ENCODE data around the gene AQP1. TPM values are rescaled to one million over a fixed set of nuclear protein-coding genes. Genes with fewer than 3 reads are reported as not detected.

AQP1 gene
- total RNA-seq, 1 donor from 2014 or later: 0.31 TPM

DNA sequence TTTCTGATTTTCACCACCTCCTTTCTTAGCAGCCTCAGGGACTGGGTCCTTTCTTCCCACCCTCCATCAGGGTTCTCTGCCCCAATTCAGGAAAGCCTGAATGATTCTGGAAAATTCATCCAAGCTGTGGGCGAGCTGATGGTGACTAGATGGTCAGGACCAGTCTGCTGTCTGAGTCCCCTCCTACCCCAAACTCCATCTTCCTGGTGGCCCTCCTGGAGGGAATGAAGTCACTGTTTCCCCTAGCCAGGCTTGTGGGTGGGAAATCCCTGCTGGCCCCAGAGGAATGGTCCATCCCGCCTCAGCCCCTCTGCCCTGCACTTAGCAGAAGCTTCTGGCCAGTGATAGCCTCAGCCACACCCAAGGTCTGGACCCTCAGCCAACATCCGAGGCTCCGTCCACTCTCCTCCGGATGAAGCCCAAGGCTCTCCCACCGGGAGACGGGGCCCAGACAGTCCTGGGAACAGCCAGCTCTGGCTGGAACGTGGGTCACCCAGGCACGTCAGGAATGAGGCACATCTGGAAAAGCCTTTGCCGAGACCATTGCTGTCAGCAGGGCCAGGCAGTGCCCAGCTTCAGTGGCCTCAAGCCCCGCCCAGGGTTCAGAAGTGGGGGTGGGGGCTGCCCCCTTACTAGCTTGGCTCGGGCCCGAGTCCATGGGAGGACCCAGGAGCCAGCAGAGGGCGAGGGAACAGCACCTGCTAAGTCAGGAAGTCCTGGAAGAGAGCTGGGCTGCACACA, 4.0 kb upstream of the AQP1 start:
- DNase-seq: no peak

- DNase-seq: no peak
Measured at GRCh38 chr7:30908681-30909080, 3.0 kb upstream of the AQP1 start.

DNA sequence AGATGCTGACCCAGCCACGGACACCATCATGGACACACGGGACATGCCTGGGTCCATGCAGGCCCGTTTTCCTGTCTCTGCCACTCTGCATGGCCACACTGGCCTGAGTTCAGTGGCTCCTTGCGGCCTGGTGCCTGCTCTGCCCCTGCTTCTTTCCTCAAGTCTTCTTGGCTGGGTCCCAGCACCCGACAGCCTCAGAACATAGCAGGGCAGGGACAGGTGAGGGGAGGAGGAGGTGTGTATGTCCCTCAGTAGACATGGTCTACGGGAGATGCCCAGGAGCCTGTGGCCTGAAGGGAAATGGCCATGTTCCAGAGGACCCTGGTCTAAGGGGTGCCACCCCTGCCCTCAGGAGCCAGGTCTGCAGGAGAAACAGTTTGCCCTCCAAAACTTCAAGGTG, 2.2 kb upstream of the AQP1 start:
- no peak for DNase-seq

DNA sequence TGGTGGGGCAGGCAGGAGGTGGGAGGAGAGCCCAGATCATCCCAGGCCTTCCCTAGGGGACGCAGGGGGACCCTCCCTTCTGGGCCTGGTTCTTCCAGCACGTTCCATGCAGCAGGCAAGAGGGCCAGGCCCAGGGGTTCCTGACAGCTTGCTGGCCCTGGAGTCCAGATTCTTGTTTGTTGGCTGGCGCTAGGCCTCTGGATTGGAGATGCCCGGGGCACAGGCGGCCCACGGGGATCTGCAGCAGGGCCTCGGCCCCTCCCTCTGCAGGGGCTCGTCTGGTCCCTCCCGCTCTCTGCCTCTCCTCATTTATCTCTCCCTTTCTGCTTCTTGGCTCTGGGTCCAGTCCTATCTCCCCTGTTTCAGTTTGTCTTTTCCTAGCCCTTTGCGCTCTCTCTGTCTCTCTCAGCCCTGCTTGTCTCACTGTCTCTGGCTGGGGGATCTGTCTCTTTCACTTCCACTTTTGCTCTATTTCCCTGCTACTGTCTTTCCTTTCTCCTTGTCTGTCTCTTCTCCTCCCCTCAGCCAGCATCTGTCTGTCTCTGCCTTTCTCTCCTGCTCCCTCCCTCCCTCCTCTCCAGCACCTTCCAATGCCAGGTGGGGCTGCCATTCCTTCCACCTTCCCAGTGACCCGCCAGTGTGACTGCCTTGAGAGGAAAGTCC, 1.1 kb upstream of the AQP1 start:
- DNase-seq: no peak

DNA sequence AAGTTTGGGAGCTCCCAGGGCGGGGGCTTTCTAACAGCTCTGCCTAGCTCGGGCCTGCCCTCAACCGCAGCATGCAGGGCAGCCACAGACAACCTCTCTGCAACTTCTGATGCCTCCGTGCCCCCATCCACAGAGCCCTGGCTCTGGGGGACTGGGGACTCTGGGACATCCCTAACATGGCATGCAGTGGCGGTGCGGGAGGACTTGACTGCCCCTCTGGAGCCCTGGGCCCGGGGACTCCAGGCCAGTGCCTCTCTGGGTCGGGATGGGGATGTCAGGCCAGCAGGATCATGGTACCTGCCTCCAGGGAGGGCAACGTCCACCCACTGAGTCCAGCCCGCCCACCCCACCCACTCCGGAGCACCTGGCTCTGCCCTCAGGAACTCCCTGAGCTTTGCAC, 520 bp upstream of the AQP1 start:
- no peak for DNase-seq

DNA sequence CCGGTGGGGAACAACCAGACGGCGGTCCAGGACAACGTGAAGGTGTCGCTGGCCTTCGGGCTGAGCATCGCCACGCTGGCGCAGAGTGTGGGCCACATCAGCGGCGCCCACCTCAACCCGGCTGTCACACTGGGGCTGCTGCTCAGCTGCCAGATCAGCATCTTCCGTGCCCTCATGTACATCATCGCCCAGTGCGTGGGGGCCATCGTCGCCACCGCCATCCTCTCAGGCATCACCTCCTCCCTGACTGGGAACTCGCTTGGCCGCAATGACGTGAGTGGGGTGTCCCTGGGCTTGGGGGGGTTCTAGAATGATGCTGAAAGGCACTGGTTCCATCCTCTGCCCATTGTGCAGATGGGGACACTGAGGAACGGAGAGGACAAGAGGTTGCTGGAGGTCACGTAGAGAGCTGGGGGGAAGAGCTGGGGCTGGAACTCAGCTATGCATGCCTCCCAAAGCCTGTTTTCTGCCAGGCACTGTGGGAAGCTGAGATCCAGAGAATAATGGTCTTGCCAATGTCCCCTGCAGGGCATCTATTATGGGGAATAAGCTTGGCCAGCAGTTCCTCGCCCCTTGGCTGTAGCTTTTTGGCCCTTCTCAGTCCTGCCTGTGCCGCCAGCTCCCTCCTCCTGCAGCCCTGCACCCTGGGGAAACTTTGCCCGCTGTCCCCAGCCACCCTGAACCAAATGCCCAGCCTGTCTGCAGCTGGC, 523 bp downstream of the AQP1 start:
- no peak for DNase-seq

GRCh38 chr7:30912731-30912985, 1.0 kb downstream of the AQP1 start:
- DNase-seq: no peak

DNA sequence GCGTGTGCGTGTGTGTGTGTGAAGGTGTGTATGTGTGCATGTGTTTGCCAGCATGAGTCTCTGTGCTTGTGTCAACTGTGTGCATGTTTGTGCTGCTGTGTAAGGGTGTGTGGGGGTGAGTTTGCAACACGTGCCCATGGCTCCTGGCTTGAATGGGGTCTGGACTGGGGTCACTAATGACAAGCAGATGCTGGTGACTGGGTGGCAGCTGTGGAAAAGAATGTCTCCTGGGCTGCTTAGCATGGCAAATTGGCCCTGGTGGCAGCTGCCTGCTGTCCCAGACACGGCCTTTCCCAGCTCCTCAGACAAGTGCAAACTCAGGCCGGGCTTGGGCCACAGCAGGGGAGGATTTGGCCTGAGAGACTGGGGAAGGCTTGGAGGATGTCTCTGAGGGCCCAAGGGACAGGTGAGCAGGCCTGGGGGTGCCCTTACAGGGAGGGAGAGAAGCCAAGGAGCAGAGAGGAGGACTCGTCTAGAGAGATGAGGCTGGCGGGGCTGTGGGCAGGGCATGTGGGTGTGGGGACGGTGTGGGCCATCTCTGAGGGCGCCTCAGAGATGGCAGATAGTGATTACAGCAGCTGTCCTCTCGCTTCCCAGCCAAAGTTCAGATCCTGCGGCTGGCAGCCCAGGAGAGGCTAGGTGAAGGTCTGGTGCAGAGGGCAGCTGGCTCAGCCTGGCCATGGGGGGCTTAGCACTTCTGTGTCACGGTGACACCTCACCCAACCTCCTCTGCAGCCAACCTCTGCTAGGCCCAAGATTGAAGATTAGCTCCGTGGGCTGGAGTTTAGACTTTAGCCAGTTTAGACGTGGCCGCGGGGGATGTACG, 1.5 kb downstream of the AQP1 start:
- DNase-seq: no peak

DNA sequence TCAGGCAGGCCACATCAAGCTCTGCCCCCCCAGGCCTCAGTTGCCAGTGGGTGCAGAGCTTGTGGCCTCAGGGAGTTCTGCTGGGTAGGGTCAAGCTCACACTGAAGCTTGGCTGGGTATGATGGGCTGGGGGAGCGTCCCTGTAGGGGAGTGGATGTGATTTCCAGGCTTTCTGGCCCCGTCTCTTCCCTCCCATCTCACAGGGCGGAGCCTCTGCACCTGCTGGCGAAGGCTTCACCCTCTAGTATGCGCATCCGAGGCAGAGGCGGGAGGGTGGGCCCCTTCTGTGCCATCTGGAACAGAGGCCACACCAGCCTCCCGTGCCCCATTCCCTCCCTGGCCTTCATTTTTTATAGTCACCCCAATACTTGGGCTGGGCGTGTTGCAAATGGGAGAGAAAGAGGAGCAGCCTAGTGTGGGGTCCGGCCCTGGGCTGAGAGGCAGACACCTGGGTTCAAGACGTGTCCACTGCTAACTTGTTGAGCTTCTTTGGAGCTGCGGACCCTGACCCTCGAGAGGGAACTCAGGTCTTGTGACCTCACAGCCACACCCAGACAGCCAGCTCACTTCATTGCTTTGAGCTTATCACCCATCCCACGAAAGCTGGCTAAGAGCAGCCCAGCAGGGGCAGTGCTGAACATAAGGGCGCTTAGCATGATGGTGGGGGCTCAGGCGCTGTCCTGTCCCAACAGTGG, 2.3 kb downstream of the AQP1 start:
- no peak for DNase-seq

- DNase-seq: no peak
Measured at GRCh38 chr7:30914596-30914995, 2.9 kb downstream of the AQP1 start.

DNA sequence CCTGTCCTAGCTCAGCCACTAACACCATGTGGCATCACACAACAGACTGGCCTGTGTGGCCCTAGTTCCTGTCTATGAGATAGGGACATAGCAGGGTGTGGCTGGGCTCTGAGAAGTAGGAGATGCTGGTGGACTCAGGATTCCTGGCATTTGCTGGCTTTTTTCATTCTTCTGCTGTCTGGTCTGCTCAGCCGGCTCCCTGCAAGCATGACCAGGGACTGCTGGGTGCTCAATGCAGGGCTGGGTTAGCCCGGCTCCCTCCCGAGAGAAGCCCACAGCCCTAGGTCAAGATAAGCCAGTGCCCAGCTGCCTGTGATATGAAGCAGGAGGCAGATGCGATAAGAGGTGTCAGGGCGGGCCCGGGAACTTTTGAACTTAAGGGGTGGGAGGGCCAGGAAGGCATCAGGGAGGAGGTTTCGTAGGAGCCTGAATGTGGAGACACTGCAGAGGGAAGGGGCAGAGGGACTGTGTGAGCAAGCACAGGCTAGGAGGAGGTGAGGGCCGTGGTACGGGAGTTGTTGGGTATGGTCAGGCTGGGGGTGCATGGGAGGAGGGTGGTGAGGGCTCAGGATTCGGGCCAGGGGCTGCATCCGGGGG, 3.5 kb downstream of the AQP1 start:
- DNase-seq: no peak

GRCh38 chr7:30915751-30916150, 4.1 kb downstream of the AQP1 start:
- no peak for DNase-seq

GRCh38 chr7:30916255-30916654, 4.6 kb downstream of the AQP1 start:
- DNase-seq: no peak

DNA sequence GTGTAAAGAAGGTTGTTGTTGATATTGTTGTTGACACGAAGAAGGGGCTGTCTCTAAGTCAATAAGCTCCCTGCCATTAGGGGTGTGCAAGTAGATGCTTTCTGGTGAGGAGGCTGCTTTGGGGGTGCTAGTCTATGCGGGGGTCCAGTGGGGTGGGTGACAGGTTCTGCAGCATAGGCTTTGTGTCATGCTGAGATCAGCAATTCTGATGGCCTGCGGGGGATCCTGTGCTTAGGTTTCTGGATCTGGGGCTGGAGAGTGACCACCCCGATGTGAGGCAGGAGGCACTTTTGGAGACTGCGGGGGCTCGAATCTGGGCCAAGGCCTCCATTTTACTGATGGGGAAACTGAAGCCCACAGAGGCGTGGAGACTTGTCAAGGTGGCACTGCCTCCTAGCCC, 5.1 kb downstream of the AQP1 start:
- no peak for DNase-seq

GRCh38 chr7:30917216-30917893, 5.7 kb downstream of the AQP1 start:
- no peak for DNase-seq

DNA sequence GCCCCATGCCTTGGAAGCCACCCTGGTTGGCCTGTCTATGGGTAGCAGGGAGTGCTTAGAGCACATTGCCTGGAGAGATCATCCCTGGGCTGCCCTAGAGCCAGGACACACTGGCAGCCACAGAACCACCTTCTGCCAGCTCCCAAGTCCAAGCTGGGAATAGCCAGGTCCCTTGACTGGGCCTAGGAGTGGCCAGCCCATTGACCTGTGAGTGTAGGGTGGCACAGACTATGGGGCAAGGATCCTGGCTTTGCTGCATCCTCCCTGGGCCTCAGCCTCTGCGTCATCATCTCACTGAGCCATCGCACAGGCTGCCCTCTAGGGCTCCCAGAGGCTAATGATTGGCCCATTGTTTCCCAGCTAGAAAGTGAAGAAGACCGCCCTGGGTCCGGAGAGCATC, 7.0 kb downstream of the AQP1 start:
- DNase-seq: no peak

DNA sequence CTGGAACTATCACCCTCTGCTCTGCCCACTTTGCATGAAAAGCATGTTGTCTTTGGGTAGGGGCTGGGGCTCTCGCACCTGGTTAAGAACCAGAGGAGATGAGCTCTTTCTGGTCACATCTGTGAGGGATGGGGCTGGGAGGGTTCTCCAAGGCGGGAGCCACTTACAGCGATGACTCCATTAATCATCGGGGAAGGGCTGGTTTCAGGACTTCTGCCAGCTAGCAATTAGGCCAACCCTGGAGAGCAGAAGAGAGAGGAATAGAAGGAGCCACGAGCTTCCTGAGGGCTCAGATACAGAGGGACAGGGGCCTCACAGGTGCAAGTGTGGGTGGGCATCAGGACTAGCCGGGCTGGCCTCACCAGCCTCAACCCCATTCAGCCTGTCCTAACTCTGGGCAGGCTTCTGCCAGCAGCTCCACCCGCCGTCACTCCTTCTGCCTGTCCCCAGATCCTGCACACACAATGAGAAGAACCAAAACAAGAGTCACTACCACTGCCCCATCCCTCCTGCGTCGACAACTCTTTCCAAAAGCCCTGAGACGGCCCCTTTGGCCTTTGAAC, 8.4 kb downstream of the AQP1 start:
- DNase-seq: no peak

GRCh38 chr7:30920584-30921539, 9.2 kb downstream of the AQP1 start:
- DNase-seq: no peak

DNA sequence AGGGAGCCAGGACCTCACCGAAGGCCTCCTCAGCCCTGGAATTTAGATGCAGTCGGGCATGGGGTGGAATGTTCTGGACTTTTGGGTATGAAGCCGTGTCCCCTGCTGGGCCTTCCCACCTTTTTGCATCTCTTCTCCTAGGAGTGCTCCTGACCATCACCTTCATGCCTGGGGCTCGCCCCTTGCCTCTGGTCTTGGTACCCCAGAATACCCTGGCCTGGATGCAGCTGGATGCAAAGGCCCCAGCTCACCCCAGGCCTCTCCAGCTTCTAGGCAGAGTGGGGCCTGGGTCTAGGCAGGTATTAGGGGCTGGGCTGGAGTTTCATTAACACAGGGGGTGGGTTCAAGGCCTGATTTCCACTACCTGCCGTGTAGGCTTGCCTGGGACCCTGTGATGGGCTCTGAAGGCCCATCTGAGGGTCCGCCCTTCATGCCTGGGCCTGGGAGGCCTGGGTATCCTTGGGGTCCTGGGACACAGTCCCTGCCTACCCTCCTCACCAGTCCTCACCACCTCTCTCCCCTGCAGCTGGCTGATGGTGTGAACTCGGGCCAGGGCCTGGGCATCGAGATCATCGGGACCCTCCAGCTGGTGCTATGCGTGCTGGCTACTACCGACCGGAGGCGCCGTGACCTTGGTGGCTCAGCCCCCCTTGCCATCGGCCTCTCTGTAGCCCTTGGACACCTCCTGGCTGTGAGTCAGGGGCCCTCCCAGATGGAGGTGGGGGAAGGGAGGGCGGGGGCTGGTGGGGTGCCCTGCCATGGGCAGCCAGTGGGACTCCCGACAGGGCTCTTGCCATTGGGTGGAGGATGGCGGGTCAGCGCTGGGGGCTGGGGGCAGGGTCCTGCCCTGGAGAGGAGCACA, 10.1 kb downstream of the AQP1 start:
- DNase-seq: no peak
